DMS153 (cell line): ENCODE results near the gene CDK5RAP2.
"Not testable (repeated sequence)": the region's sequence is repeated elsewhere in the genome, so short reads cannot be mapped to it uniquely, and the experiment has no call there.

Experiments used
- DNase-seq: peaks from one replicate; lab custom pipeline; 2025; lab: John Stamatoyannopoulos, UW

Gene CDK5RAP2

DNA sequence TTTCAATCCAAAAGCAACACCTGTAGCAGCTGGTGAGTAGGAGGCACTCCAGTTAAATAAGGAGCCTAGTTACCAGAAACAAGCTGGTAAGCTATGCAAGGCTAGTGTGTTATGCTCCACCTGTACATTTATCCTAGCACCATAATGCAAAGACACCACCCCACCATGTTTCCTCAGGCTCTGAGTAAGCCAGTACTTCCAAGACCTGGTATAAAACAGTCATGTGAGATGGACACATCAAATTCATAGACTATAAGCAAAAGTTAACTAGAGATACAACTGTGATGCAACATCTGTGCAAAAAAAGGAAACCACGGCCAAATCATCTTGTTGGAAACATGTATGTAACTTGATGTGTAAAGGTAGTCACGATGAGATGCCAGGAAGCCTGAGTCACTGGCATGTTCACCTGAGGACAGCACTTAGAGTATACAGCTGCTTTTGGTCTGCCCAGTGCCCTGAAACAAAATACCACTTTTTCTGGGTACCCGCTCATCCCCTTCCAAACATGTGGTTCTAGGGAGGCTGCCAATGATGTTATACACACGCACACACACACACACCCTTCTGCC is 66.1 kb downstream of the CDK5RAP2 start:
- no peak for DNase-seq

DNA sequence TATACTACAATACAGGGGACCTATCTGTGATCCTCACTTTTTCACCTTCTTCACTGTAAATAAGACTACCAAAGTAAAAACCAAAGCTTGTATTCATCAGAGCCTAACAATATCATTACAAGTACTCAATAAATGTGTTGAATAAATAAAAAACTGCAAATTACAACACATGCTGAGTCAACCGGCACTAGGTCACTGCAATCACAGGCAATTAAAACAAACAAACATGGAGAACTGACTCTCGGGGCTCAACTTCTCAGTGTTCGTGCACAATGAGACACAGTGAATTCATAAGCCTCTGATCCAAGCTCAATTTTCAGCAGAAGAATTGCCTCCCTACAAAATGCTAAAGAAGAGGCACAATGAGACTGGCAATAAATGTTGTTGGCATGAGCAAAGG is 69.2 kb downstream of the CDK5RAP2 start:
- DNase-seq, result no peak

DNA sequence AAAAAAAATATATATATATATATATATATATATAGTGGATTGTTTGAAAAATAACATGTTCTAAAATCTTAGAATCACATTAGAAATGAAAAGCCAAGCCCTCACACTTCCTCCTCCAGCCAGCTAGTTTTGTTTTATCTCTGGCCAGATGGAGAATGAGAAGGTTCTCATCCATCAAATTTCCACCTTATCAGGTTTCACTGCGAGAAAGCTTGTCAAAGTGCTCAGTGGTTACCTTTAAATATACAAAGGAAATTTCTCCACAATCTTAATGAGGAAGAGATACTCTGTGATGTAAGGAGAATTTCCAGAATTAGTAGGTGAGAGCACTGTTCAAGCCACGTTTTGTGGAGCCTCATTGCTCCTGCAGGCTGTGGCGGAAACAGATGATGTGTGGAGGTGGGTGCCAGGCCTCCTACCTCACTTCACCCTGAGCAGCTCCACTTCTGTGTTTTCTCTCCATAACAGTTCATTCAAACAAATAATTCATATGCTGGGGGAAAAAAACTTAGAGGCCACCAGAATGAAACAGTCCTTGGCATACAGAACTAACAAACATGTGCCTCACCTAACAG is 71.9 kb downstream of the CDK5RAP2 start:
- DNase-seq, result no peak

DNA sequence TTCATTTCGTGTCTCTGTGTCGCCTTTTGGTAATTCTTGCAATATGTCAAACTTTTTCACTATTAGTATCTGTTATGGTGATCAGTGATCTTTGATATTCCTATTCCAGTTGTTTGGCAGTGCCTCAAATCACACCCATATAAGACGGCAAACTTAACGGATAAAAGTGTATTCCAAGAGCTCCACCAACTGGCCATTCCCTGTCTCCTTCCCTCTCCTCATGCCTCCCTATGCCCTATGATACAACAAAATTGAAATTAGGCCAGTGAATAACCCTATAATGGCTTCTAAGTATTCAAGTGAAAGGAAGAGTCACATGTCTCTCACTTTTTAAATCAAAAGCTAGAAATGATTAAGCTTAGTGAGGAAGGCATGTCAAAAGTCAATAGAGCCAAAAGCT is 74.8 kb downstream of the CDK5RAP2 start:
- DNase-seq, result no peak

DNA sequence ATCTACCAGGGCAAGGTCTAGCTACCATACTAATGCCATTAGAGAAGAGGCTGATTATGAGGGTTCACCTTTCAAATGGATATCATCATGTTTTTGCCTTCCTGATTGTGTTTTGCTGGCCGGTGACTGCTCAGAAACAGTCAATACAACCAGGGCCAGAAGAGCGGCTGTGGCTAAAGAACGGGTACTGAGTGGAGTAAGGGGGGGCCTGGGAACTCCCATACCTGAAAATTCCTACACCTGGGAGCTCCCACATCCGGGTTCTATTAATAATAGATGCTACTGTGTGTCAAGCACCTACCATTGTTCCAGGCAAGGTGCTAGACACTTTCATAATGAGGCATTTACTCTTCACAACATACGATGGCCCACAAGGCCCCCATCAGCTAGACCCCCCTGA is 79.2 kb downstream of the CDK5RAP2 start:
- DNase-seq, result no peak

DNA sequence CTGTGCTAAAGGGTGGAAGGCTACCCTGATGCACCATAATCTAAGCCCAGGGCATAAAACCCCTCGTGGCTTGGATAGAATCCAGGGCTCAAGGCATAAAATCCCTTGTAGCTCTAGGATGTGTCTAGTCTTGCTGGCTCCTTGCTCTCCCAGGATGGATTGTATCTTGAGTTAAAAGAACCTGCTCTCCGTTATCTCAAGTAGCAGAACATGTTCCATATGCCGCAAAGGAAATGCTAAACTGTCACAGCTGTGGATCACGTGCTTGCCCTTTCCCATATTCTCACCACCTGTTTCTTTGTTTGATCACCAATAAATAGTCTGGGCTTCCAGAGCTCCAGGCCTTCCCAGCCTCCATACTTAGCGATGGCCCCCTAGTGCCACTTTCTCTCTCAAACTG is 82.1 kb downstream of the CDK5RAP2 start:
- not testable (repeated sequence) for DNase-seq

DNA sequence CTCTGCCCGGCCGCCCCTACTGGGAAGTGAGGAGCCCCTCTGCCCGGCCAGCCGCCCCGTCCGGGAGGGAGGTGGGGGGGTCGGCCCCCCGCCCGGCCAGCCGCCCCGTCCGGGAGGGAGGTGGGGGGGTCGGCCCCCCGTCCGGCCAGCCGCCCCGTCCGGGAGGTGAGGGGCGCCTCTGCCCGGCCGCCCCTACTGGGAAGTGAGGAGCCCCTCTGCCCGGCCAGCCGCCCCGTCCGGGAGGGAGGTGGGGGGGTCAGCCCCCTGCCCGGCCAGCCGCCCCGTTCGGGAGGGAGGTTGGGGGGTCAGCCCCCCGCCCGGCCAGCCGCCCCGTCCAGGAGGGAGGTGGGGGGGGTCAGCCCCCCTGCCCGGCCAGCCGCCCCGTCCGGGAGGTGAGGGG is 83.5 kb downstream of the CDK5RAP2 start:
- DNase-seq, result not testable (repeated sequence)

DNA sequence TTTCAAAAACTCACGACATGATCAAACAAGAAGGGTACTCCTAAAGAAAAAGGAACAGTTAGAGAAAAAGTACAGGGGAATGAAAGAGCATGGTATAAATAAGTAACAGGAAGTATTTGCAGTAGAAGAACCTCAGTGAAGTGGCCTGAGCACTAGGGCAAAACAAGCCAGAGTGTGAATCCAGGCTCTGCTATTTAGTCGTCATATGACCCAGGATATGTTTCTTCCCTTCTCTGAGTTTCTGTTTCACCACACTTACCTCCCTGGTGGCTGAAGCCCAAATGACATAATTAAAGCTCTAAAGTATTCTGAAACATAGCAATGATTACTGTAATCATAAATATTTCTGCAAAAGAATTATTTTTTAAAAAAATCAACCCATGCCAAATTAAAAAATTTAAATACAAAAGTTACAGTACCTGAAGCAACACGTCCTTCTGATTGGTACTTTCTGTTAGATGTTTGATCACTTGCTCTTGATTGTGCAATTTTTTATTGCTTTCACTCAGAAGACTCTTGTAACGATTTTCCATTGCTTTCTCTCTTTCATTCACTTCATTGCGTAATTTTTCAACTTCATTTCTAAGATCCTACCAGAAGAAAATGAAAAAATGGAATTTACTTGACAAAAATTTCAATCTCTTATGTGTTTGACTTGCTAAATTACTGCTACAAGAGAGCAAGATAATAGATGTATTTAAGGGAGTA is 88.9 kb downstream of the CDK5RAP2 start:
- DNase-seq, result no peak

DNA sequence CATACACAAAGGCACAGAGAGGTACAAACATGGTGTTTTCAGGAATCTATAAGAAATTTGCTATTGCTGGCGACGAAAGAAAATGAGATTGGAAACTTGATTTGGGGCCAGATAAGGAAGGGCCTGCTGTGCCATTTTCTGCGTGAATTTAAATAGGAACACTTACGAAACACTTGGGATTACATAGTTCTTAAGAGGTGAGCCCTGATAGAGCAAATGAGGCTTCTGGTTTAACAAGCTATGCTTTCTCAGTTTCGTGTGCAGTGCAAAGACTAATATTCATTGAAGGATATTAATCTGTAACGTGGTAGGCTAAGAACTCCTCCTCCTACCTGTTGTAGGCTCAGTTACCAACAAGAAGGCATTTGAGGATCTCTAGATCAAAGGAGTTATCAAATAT is 93.1 kb downstream of the CDK5RAP2 start:
- DNase-seq, result no peak

DNA sequence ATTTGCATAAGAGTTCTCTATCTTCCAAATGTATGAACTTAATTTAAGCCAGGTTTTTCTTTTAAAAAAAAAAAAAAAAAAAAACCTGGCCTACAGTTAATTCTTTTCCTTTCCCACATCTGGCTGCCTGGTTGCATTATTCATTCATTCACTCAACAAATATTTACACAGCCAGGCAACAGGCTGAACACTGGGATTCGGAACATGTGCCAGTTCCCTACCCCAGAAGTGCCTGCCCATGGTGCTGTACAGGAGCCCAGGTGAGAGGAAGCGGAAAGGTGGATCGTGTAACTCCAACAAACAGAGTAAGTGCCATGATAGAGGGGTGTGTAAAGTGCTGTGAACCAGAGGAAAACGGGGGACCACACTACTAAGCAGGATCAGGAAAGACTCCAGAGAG is 93.6 kb downstream of the CDK5RAP2 start:
- peak; percentile 54 for DNase-seq

DNA sequence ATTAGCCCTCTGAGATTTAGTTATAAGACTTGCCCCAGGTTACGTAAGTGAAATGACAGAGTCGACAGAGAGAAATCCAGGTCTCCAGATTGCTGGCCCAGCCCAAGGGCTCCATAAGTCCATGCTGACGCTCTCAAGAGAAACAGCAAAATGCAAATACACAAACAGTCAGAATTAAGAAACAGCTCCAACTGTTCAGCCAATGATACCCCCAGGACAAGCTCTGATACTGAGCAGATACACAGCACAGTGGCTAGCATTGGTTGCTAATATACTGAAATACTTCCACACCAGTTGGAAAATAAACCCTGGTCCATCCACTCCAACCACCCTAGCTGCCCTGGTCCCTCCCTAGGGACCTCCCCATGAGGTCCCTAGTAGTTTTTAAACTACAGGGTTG is 94.2 kb downstream of the CDK5RAP2 start:
- no peak for DNase-seq

DNA sequence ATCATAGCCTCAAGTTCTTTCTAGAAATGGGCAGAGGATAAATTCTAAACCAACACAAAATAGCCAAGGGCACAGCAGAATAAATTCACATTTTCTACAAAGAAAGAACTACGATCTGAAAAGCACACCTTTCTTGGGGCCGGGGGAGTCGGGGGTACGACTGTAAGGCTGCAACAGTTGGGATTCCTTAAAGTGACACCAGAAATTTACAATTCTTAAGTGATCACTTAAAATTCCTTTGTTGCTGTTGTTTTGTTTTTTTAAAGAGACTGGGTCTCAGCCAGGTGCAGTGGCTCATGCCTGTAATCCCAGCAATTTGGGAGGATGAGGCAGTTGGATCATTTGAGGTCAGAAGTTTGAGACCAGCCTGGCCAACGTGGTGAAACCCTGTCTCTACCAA is 95.8 kb downstream of the CDK5RAP2 start:
- DNase-seq, result no peak

DNA sequence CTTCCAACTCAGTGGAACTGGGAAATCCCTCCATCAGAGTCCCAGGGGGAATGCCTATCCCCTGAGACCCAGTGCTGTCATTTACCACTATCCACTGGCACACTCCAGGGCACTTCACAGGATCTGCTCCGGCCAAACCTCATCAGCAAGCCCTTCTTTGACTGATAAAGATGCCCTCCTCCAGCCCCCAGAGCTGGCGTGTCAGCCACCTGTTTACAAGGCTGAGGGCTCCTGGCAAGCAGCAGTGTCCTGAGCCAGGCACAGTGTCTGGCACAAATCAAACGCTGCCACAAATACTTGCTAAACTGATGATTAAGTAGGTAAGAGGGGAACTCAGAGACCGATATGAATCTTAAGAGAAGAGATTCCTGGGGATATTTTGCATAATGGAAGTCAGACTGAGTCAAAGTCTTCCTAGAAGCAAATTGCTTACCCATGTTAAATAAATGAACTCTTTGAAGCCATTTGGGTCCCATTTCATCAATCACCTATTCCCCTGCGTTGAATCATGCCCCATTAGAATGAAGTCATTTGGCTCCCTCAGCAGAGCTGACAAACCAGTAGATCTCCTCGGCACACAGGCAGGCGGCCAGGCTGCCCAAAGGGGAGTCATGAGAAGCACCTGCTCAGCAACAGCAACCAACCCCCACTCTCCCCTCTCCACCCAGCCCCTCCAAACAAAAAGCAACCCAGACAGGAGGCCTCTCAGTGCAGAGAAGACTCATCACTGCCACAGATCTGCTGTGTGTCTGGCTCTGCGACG is 97.4 kb downstream of the CDK5RAP2 start:
- DNase-seq, result no peak

DNA sequence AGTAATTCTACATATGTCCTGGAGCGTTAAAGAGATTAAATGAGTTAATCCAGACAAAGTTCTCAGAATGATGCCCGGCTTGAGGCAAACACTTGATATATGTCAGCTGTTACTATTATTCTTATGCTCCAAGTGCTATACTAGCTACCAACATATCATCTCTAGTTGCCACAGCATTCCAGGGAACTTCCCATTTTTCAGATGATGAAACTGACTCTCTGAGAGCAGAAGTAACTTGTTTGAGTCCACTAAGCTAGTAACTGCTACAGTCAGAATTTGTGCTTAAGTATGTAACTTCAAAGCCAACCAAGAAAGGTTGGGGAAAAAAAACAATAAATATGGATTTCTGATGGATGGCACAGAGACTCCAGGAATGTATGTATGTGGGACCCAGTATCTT is 98.1 kb downstream of the CDK5RAP2 start:
- no peak for DNase-seq

DNA sequence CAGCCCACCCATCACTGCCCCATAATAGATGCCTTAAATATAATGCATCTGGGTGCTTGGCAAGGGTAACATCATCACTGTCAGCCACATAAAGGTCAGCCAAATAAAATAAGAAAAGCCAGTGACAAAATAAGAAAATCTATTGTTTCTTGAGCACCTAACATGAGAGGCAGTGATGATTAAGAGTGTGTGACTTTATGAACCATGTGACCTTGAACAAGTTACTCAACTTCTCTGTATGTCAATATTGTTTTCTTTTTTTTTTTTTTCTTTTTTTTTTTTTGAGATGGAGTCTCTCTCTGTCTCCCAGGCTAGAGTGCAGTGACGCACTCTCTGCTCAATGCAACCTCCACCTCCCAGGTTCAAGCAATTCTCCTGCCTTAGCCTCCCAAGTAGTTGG is 98.7 kb downstream of the CDK5RAP2 start:
- no peak for DNase-seq

DNA sequence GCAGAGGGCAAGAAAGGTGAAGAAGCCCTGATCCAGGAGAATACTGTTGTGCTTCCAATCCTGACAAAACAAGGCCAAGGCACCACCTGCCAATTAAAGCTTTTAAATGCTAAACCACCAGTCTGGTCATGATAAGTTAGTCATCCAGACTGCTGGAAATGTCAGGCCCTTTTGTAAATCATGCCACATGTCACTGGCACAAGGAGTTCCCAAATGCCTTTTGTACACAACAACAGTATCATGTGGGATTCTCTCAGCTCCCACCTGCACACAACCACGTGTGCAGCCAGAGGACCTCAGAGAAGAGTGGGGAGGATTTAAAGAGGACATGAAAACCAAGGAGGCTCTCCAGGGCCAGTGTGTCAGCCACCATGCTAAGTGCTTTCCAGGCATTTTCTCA is 99.3 kb downstream of the CDK5RAP2 start:
- DNase-seq, result peak; percentile 56

DNA sequence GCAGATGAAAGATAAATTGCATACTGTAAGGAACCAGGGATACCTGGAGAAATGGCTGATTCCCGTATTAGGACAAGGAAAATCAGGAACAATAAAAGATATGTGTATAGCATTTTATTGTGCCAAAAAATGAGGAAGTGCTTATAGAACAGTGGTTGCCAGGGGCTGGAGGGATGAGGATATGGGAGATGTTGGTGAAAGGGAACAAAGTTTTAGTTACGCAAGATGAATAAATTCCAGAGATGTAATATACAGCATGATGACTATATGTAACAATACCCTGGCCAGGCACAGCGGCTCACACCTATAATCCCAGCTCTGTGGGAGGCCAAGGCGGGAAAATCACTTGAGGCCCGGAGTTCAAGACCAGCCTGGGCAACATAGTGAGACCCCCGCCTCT is 101.8 kb downstream of the CDK5RAP2 start:
- DNase-seq, result no peak

DNA sequence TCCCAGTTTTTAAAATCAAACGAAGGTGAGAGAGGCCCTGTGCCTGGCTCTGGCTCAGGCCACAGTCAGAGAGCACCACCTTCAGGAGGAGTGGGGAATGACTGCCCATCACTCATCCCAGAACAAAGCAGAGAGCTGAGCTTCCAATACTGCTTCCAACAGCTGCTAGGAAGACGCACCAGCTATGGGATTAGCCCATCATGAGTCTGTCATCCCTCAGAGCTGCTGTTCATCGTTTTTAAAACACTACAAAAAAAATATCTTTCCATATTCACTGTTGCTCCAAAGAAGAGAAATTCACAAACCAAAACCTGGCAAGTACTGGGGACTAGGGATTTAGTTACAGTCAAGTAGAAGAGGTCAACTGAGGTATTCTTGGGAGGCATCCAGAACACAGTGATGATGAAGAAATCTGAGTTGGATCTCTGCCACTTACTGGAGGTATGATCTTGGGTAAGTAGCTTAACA is 102.4 kb downstream of the CDK5RAP2 start:
- DNase-seq, result peak; percentile 59

DNA sequence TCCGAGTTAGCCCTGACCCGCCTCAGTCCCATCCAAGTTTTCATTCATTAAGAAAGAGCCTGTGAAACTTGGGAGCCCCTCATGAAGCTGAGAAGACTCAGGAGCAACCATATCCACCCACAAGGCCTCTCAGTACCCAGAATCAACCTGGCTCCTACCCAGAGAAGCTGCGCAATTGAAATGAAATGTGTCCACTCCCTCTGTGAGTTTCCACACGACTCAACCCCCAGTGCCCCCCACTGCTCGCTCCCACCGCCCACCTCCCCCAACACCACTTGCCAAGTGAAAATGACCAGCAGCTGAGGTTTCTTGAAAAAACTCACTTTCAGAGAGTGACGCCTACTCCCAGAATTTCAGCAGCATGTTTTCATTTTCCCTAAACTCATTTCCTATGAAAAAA is 104.6 kb downstream of the CDK5RAP2 start:
- no peak for DNase-seq

DNA sequence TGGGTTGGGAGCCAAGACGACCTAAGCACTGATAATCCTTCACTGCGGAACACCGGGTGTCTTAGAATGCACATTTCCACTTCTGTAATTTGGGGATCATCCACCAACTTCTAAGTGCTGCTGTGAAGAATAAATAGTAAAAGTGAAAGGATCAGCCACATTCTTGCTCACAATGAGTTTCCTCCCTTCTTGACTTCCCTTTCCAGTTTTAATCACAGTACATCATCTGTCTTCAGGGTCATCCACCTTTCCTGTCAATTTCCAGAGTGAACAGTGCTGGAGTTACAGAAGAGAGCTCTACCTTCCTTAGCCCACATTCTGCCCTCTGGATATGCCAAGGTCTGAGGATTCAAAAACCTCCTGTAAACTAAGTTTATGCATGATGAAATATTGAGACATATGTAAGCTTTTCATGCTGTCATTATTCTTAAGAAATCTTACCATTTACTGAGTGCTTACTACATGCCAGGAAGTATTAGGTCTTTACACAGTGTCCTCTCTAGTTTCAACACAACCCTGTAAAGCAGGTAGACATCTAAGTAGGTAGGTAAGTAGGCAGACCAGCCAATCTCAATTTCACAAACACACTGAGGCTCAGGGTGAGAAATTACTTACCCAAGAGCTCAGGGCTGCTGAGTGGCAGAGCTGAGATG is 105.2 kb downstream of the CDK5RAP2 start:
- DNase-seq, result no peak

DNA sequence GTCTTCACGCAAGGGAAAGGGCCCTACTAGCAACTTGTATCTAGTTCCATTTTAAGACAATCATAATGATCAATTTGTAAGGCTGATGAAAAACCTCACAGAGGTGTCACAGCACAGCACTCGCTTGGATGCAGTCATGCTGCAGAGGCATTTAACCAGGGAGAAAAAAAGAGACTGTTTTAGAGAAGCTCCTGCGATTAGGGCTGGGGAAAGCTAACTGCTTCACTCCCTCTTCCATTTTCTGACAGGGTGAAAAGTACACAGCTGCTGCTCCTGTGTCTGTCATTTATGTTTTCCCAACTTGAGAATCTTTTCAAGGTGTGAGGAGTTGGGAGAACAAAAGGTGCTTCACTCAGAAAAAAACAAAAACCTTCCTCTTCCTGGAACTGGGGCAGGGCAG is 106.4 kb downstream of the CDK5RAP2 start:
- DNase-seq, result no peak

DNA sequence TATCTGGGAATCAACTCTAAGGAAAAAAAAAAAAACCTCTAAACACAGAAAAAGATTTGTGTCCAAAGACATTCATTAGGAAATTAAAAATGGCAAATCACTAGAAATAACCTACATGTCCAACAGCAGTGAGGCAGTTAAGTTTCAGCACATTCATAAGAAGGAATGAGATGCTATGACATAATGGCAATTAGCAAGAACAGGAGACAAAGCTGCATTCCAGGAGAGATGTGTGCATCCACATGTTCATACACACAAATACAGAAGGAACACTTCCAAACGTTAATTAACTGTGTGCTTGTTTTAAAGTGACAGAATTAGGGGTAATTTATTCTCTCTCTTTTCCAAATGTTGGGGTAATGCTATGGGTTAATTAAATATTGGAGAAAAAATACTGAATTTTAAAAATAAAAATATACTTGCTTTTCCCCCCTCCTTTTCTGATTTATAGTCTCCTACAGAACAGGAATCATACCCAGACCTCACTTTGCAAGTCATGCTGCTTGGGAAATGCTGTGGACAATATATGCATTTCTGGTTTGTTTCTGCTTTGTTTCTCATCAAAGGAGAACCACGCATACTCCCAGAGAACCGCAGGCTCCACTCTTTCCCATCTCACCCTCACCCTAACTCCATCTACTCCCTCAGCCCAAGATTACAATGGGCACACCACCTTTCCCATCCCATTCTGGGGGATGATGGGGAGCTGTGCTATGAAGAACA is 114.1 kb downstream of the CDK5RAP2 start:
- no peak for DNase-seq
